Measurements from ENCODE around the gene DENND4B.
"Not testable (repeated sequence)": the region's sequence is repeated elsewhere in the genome, so short reads cannot be mapped to it uniquely, and the experiment has no call there.

Gene DENND4B

DNA sequence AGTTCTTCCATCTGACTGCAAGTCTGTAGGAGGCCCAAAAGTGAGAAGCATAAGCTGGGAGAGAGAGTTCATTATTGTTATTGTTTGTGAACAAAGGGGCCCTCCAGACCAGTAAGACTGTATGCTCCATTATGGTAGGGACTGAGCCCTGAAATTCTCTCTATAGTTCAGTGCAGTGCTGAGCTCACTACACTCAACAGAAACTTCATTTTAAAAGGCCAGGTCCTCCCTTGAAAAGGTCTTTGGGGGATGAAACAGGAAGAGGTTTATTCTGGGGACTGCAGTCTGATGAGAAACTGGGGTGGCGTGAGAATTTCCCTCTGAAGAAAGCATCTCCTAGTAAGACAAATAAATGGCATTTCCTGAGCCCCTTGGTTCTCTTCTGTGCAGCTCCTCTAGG lies 18.3 kb downstream of the DENND4B start:
- DNase-seq = no peak

DNA sequence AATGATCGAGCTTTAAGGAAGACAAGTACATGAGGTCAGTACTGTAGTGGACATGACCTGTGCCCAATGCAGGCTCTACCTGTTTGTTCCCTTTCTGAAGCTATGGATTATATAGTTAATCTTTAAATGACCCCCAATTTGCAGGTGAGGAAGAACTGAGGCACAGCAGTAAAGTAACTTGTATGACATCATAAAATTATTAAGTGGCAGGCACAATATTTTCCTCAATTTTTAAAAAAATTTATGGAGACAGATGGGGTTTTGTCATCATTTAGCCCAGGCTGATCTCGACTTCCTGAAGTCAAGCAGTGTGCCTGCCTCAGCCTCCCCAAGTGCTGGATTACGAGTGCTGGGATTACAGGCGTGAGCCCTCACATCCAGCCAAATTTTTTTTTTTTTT lies 20.1 kb downstream of the DENND4B start:
- DNase-seq = no peak

DNA sequence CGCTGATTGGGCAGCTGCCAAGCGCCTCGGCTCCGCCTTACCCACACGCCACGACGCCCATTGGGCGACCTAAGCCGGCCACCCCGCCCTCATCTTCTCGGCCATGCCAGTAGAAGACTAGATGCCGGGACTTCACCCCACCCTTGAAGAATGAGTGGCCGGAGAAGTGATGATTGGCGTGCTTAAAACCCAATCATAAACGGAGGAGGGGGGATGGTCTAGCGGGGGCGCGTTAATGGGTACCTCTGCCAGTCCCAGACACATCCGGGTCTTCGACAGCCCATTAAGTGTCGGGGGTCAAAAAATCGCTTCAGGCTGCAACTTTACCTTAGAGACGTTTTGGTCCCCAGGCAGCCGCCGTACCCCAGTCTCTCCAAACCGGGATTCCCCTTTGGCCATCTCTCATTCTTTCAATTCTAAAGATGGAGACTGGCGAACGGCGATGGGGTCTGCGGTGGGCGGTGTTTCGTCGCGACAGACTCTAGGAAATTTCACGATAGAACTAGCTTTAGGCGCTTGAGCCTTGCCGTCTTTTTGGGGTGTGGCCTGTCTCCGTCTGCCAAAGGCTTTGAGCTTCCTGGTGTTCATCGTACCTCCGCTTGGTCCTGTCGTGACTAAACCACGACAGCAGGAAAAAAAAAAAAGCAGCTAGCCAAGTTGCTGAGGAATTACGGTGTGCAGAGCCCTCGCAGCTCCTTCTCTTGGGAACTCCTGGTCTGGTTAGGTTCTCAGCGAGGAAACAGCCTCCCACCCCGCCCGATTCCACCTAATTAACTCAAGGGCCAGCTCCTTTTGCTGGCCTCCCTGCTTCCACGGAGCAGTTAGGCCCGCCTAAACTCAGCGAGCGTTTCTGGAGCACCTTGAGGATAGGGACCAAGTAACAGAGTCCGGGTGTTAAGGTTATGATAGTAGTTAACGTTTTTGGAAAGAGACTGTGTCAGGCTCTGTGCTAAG lies 23.3 kb downstream of the DENND4B start, which contains the start of gene GATAD2B:
Gene GATAD2B (minus strand): TSS at position 1 of the 954 bp plus-strand sequence. CDS start 94,625 bp downstream, outside the sequence.
- peak; percentile 98 for DNase-seq

DNA sequence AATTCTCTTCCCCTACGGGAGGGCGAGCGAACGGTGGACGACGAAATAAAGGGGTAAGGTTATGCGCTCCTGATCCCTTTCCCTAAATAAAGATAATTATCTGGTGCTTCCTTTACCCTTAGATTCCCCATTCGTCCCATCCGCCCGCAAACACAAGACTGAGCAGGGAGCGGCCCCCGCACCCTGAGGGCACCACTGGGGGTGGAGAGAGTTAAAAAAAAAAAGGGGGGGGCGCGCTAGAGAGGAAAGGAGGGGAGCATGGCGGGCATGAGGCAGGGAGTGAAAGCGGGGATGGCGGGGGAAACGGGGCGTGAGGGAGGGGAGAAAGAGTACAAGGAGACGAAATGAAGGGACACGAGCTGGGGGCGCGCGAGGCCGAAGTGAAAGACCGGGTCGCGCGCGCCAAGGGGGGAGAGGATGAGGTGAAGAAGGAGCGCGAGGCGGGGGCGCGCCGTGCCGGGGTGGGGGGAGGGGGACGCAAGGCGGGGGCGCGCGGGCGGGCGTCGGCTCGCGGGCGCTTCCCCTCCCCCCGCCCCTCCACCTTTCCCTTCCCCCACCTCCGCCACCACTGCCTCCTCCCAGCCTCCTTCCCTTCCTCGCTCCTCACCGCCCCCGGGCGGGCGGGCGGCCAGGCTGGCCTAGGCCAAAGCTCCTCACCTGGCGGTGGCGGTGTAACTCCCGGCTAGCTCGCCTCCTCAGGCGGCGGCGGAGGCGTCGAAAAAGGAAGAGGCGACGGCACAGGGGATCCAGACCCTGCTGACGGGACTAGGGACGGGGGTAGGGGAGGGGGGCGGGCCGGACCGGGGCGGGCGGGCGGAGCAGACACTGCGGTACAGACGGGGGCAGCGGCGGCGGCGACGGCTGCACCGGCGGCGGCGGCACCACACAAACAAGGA lies 24.2 kb downstream of the DENND4B start:
- DNase-seq = peak in 1 of 2 experiments; percentile 81

DNA sequence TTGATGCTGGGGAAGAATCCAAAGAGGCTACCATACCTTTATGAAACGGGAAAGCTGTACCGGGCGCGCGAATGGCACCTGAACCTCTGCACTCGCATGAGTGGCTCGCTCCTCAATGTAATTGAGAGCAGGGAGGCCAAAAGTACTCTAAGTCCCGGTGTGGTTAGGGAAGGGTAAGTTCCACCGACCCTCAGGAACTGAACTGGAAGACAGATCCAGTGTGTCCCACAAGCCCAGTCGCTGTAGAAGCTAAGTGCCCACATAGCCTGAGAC lies 24.8 kb downstream of the DENND4B start:
- peak in 1 of 2 experiments; percentile 51 for DNase-seq

DNA sequence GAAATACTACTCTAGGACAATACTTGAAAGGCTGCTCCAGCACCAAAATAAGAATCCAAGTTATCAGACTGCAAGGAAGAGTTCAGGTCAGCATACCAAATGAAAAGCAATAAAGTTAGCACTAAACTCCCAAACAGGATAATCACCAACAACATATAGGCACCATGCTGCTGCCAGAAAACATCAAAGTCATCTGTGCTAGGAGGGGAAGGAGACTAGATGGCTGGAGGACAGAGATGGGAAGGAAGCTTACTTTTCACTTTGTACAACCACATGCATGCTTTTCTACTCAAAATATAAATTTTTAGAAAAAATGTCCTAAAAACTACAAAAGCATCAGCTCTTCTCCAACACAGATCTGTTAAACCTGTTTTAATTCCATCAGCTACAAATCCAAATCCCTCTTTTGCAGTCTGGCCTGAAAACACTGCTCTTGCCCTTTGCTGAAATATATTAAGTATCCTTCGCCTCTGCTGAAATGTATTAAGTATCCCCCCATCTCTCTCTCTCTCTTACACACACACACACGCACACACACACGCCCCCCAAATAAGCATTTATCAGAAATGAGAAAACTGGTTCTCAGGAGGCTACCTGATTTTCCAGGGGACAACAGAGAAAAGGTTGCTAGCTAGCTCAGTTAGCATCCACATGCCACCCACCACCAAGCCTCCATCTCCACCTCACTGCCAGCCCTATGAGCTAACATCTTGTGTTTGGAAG lies 25.3 kb downstream of the DENND4B start:
- no peak for DNase-seq

DNA sequence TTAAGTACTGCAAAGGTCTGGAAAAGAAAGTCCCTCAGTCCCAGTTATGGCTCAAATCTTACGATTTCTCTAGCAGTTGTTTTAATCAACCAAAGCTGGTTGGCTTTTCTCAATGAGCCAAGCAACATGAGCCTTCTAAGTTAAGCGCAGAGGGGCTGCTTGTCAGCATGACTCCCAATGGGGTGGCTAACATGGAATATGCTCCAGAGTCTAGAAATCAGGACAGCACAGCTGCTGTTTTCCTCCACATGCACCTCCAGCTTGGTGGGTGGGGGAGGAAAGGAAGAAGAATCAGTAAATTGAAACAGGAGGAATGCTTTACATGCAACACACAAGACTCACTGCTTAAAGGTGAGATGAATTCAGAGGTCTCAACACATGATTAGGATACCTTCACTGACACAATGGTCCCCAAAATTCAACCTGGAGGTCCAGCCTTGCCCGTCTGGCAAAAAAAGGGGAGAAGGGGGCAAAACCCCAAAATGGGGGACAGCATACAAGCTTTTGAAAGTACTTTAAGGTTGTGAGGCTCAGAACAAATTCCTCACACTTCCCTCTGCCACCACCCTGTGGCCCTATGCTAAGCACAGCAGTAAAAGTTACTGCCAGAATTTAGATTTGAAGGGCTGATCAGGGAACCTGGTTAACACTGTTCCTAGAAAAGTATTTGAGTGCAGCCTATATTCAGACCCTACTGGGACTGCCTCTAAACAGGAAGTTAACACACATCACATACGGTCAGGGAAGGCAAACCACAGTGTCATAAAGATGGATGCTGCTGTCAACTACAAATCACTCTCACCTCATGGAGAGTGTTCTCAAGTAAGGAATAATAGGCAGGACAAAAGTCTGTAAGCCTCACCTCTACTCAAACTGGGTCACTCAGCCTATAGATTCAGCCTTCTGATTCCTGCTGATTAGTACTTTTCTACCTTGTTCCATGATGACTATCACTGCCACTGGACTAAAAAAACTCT lies 26.4 kb downstream of the DENND4B start:
- DNase-seq = no peak

DNA sequence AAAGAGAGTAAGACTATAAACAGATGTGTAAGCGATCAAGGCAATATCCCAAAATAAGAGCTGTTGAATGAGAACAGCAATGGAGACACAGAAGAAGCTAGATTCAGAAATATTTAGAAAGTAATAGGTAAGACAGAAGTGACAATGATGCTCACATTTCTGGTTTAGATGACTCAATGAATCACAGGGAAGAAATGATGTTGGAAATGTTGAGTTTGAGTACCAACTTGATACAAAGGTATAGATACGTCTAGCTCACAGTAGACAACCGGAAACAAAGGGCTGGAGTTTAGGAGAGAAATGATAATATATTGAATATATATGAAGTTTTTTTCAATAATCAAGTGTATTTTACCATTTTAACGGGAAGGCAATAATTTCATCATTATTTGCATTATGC lies 30.2 kb downstream of the DENND4B start:
- DNase-seq = no peak

DNA sequence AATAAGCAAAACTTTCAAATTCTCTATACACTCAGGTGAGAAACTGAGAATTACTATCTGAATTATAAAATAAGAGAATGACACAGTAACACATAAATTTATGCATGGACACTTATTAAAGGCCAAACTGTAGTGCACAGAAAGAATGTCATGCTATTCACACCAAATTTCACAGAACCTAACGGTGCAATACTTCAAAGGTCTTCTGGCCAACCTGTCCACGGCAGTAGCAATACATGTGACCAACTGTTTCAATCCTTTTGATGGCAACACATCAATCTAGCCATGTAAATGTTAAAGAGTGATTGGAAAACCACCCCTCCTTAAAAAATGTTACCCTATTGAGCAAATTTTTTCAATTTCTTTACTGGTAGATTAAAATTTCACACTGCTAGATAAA lies 34.2 kb downstream of the DENND4B start:
- no peak for DNase-seq

DNA sequence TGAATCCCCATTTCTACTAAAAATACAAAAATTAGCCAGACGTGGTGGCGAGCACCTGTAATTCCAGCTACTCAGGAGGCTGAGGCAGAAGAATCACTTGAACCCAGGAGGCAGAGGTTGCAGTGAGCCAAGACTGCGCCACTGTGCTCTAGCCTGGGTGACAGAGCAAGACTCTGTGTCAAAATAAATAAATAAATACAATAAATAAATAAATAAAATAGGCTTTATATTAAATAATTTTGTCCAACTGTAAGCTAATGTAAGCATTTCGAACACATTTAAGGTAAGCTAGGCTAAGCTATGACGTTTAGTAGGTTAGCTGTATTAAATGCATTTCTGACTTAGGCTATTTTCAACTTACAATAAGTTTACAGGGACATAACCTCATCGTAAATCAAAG lies 36.0 kb downstream of the DENND4B start:
- not testable (repeated sequence) for DNase-seq

DNA sequence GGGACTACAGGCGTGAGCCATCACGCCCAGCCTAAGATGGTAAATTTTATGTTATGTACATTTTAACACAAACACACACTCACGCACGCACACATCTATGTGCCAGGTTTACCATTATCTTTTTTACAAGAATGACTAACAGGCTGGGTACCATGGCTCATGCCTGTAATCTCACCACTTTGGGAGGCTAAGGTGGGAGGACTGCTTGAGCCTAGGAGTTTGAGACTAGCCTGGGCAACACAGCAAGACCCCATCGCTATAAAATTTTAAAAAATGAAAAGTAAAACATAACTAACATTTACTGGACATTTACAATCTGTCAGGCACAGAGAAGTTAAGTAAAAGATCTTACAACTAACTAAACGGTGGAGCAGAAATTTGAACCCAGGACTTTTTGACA lies 38.4 kb downstream of the DENND4B start:
- DNase-seq = peak in 1 of 2 experiments; percentile 10

DNA sequence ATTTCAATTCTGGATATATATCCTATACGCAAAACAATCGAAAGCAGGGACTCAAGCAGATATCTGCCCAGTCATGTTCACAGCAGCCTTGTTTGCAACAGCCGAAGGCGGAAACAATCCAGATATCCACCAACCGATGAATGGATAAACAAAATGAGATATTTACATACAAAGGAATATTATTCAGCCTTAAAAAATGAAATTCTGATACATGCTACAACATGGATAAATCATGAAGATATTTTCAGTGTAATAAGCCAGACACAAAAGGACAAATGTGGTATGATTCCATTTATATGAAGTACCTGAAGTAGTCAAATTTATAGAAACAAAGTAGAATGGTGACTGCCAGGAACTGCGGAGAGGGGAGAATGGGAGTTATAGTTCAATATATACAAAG lies 39.4 kb downstream of the DENND4B start:
- DNase-seq = no peak

DNA sequence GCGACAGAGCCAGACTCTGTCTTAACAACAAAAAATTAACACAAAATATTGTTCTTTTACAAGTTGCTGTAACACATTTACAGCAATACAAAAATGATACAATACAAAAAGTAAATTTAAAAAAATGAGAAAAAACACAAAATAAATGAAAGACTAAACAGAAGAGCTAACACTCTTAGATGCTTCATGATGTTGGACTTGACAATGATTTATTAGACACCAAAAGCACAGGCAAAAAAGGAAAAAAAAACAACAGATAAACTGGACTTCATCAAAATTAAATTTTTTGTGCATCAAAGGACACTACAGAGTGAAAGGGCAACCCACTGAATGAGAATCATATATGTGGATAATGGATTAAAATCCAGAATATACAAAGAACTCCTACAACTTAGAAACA lies 40.1 kb downstream of the DENND4B start:
- DNase-seq = no peak

DNA sequence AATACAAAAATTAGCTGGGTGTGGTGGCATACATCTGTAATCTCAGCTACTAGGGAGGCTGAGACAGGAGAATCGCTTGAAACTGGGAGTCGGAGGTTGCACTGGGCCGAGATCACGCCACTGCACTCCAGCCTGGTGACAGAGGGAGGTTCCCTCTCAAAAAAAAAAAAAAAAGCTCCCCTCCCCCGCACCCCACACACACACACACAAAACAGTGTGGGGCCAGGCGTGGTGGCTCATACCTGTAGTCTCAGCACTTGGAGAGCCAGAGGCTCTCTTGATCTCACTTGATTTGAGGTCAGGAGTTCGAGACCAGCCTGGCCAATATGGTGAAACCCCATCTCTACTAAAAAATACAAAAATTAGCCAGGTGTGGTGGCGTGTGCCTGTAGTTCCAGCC lies 40.6 kb downstream of the DENND4B start:
- DNase-seq = not testable (repeated sequence)

DNA sequence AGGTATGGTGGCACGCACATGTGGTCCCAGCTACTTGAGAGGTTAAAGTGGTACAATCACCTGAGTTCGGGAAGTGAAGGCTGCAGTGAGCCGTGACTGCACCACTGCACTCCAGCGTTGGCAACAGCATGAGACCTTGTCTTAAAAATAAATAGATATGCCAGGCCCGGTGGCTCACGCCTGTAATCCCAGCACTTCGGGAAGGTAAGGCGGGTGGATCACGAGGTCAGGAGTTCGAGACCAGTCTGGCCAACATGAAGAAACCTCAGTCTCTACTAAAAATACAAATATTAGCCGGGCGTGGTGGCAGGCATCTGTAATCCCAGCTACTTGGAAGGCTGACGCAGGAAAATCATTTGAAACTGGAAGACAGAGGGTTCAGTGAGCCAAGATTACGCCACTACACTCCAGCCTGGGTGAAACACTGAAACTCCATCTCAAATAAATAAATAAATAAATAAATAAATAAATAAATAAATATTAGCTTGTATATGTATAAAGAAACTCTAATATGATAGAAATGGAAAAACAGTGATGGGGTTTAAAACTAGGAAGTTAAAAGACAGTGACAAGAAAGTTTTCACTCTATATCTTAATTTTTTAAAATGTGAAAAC lies 42.6 kb downstream of the DENND4B start:
- no peak for DNase-seq

DNA sequence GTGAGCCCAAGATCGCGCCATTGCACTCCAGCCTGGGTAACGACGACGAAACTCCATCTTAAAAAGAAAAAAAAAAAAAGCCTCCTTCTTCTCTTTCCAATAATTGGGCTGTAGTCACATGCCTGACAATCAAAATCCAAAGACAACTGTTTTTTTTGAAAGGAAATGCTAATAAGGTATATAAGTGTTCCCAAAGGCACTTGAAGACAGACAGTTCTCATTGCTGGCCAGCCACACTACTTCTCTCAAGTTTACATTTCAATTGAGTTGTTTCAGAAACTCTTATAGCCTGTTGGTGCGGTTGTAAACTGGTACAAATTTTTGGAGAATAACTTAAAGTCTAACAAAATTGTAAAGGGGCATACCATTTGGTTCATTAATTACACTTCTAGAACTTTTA lies 47.0 kb downstream of the DENND4B start:
- DNase-seq = no peak

DNA sequence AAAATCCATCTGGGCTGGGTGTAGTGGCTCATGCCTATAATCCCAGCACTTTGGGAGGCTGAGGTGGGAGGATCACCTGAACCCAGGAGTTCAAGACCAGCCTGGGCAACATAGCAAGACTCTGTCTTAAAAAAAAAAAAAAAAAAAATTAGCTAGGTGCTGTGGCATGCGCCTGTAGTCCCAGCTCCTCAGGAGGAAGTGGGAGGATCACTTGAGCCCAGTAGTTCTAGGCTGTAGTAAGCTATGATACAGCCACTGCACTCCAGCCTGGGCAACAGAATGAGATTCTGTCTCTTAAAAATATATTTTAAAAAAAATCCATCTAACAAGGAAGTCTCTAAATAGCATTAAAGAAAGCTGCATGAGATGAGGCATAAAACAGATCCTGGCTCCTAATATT lies 50.7 kb downstream of the DENND4B start:
- DNase-seq = not testable (repeated sequence)

DNA sequence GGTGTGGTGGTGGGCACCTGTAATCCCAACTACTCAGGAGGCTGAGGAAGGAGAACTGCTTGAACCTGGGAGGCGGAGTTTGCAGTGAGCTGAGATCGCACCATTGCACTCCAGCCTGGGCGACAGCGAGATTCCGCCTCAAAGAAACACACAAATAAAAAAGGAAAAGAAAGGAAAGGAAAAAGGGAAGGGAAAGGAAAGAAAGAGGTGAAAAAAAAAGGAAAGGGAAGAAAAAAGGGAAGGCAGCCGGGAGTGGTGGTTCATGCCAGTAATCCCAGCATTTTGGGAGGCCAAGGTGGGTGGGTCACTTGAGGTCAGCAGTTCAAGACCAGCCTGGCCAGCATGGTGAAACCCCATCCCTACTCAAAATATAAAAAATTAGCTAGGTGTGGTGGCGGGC lies 55.5 kb downstream of the DENND4B start:
- not testable (repeated sequence) for DNase-seq

DNA sequence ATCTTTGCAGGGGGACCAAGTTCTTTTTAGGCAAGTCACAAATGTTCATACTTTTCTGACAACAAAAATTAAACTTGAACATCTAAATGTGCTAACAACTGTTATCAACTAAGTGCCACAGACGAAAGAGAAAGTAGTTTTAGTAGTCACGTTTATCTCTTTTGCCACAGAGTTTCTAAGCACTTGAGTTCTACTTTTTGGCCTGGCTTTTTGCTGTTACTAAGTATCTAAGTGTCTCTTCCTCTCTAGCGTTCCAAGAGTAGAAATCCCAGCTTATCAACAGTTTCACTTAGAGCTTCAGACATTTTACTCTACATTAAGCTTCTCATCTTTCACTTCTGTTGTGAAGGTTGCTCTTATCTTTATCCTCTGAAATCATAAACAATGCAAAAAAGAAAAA lies 58.0 kb downstream of the DENND4B start:
- DNase-seq = no peak

DNA sequence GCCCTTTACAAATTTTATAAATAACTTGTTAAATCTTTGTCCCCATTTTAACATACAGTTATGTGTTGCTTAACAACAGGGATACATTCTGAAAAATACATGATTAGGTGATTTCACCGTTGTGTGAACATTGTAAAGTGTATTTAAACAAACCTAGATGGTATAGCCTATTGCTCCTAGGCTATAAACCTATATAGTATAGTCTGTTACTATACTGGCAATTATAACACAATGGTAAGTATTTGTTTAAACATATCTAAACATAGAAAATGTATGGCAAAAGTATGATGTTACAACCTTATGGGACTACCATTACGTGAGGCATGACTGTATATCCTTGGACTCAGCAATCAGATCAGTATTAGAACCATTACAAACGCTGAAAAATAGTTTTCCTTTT lies 60.4 kb downstream of the DENND4B start:
- DNase-seq = no peak

DNA sequence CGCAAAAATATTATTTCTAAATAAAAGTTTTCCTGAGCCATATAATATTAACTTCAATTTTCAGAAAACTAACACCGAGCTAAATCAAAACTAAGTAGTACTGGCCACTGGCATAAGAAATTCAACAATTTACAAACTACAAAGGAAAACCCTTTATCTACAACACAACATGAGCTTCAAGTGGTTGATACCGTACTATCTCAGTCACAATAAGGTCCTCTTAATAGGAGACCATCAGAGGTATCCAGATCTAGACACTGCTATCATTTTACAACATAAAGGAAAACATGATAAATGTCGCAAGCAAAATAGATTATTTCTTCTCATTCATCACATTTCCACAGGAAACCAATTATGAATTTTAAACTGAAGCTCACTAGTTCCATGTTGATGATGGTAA lies 63.3 kb downstream of the DENND4B start:
- DNase-seq = no peak

Measured in activated T-cell treated with anti-CD3 and anti-CD28 coated beads, Interleukin-2, amount 50 U/mL, for 48 hours (primary cell).